Esophagus (tissue), 2 donors: ENCODE results near the gene MAN1A1. TPM values are rescaled to one million over a fixed set of nuclear protein-coding genes. Genes with fewer than 3 reads are reported as not detected.

Experiments
- H3K27ac ChIP-seq, 2 donors: one replicate each; pipeline ENCODE4 v1.5.1; 2013; ENCODE audit warnings: low read depth in 2 of 2, mild to moderate bottlenecking in 2 of 2, inconsistent platforms in 1 of 2, low read length in 1 of 2, moderate library complexity in 1 of 2
- H3K27me3 ChIP-seq, 2 donors: one replicate each; pipeline ENCODE4 v1.6.1; 2013; ENCODE audit warnings: low read length in 2 of 2, control low read depth in 1 of 2, mild to moderate bottlenecking in 1 of 2; ENCODE audit not compliant: insufficient read depth in 2 of 2, control insufficient read depth in 1 of 2
- H3K36me3 ChIP-seq, 2 donors: one replicate each; pipeline ENCODE4 v1.6.1; 2013; ENCODE audit warnings: low read length in 1 of 2; ENCODE audit not compliant: control insufficient read depth in 2 of 2, insufficient read depth in 2 of 2
- H3K4me1 ChIP-seq, 2 donors: one replicate each; pipeline ENCODE4 v1.6.1; 2013; ENCODE audit warnings: low read length in 1 of 2; ENCODE audit not compliant: control insufficient read depth in 2 of 2, insufficient read depth in 2 of 2
- H3K4me3 ChIP-seq, 2 donors: one replicate each; pipeline ENCODE4 v1.5.1; 2013; ENCODE audit warnings: low read length in 2 of 2, mild to moderate bottlenecking in 2 of 2, low read depth in 1 of 2, moderate library complexity in 1 of 2
- H3K9me3 ChIP-seq, 2 donors: one replicate each; pipeline ENCODE4 v1.6.1; 2013; ENCODE audit warnings: mild to moderate bottlenecking in 2 of 2, low read depth in 1 of 2, low read length in 1 of 2, moderate library complexity in 1 of 2; ENCODE audit not compliant: control insufficient read depth in 2 of 2, insufficient read depth in 1 of 2
- WGBS, 2 donors: extraction: QIAGEN DNeasy Blood & Tissue Kit; methylation state at CpG; one replicate each; pipeline ENCODE4 v1.1.7; 2013; 5-methylcytosine and 5-hydroxymethylcytosine counted together
- polyA plus RNA-seq, 2 donors: library from polyadenylated mRNA; stranded (reverse); fragments of 200-250 nt; gene quantifications; one replicate each; pipeline ENCODE4 v1.2.3, GENCODE V29; 2013
- donor health status: healthy with polysubstance abuse.
- donor health status: Bipolar disorder and iron deficiency.

Gene MAN1A1
- polyA plus RNA-seq, 2 donors, result 2.0 to 5.3 TPM

DNA sequence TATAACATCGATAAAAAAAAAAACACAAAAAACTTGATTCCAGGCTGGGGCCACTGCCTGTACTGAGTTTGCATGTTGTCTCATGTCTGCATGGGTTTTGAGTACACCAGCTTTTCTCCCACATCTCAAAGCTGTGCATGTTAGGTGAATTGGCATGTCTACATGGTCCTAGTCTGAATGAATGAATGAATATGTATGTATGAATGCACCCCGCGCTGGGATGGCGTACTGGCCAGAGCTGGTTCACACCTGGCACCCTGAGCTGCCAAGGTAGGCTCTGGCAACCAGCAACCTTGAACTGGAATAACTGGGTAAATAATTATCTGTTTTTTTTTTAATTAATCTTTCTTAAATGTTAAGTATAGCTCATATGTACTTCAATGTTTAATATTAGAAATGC, 131.0 kb downstream of the MAN1A1 start:
- Histone ChIP-seq H3K36me3 (no peaks in the 10 kb centered on the region), H3K27me3 (no peaks in the 10 kb centered on the region), H3K4me3 (no peak overlapping the region), H3K9me3 (no peaks in the 10 kb centered on the region), H3K4me1 (no peaks in the 10 kb centered on the region), H3K27ac (no peak overlapping the region)
- 54 to 59% methylated on average over 4 of the region's 4 CpGs for WGBS, 2 donors

DNA sequence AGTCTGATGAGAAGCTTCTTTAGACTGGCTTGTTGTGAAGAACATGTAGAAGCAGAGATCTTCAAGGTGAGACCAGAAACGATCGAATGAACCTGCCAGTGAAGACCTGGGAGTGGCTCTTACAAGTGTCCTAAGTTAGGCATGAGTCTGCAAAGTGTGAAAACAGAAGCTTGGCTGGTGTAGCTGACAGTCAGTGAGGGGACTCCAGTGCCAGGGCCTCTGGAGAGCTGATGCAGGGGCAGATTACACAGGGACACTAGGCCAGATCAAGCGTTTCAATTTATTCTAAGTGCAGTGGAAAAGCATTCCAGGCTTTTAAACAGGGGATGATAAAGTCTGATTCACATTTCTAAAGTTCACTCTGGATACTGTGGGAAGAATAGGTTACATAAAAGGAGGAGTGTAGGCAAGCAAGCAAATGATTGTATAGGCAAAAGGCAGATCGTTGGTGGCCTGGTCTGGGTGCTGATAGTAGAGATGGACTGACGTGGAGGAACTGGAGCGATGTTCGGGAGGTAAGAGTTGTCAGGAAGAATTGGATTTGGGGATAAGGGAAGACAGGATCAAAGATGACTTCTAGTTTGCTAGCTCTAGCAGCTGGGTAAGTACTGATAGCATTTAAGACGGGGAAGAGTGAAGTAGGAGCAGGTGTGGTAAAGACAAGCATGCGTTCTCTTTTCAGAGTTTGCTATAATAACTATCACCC, 133.5 kb downstream of the MAN1A1 start:
- Histone ChIP-seq H3K4me3 (no peak overlapping the region), H3K27ac (no peak overlapping the region)
- 88 to 91% methylated on average over 9 of the region's 9 CpGs for WGBS, 2 donors

GRCh38 chr6:119215309-119215708, 134.3 kb downstream of the MAN1A1 start:
- Histone ChIP-seq H3K4me1 (no peaks in the 10 kb centered on the region), H3K9me3 (no peaks in the 10 kb centered on the region), H3K4me3 (no peak overlapping the region), H3K27me3 (no peaks in the 10 kb centered on the region), H3K36me3 (no peaks in the 10 kb centered on the region), H3K27ac (no peak overlapping the region)
- 47 to 58% methylated on average over 1 of the region's 1 CpG for WGBS, 2 donors

More for the DNA sequence above, 133.5 kb downstream of the MAN1A1 start:
- Histone ChIP-seq H3K9me3 (no peaks in the 10 kb centered on the region), H3K36me3 (no peaks in the 10 kb centered on the region), H3K4me1 (no peaks in the 10 kb centered on the region), H3K27me3 (no peaks in the 10 kb centered on the region)

DNA sequence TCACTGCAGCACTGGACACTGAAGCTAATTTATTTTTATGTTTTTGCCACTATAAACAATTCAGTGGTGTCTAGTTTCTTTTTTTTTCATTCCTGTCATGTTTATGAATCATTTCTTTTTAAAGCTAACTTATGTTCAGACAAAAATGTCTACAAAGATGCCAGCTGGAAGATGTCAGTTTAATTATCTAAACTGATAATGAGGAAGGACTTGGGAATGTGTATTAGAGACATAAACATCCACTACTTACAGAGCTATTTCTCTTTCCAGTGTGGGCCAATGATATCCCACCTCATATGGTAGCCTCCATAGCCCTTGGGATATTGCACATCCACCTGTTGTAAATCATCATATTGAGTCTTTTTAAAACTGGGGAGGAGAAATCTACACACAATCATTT, 139.0 kb downstream of the MAN1A1 start:
- Histone ChIP-seq H3K27ac (no peak overlapping the region), H3K4me3 (no peak overlapping the region), H3K9me3 (no peaks in the 10 kb centered on the region), H3K4me1 (no peaks in the 10 kb centered on the region), H3K27me3 (no peaks in the 10 kb centered on the region), H3K36me3 (no peaks in the 10 kb centered on the region)

DNA sequence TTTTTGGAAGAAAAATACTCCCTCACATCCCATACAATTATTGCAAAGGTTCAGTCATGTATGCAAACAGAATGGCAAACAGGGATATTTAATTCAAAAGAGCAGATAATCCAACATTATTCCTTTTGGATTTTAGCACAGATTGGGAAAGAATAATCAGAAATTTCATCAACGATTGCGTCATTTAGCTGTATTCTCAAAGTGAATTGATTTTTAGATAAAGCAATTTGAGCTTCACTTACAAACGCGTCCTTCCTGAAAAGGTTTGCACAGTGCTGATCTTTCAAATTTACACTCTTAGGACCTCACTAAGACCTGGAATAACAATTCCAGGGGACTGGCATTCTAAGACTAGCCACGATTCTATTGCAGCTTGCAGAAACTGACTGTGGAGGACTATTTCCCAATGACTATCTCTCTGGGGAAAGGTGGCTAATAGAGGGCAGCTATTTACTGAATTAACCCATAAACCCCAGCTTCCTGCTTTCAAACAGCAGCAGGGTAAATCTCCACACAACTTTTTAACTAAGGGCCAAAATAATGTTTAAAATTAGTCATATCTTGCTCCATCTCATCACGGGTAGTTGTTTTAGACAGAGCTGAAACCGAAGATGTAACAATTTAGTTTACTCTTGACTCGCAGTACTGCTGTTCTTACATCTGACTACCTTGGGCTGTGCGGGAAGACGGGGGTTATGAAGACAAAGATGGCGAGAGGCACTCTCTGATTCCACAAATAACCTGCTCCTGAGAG, 139.9 kb downstream of the MAN1A1 start:
- H3K27me3 ChIP-seq, result no peaks in the 10 kb centered on the region
- 65 to 79% methylated on average over 11 of the region's 11 CpGs for WGBS, 2 donors
- H3K27ac ChIP-seq, result no peak overlapping the region
- no peak overlapping the region for H3K4me3 ChIP-seq
- H3K36me3 ChIP-seq, result no peaks in the 10 kb centered on the region
- H3K4me1 ChIP-seq, result no peaks in the 10 kb centered on the region
- H3K9me3 ChIP-seq, result no peaks in the 10 kb centered on the region

GRCh38 chr6:119207971-119208725, 141.4 kb downstream of the MAN1A1 start:
- Histone ChIP-seq H3K4me3 (no peak overlapping the region), H3K27ac (no peak overlapping the region), H3K27me3 (no peaks in the 10 kb centered on the region), H3K36me3 (peaks cover 0 to 3% of the 10 kb centered on the region in 2 donors), H3K4me1 (no peaks in the 10 kb centered on the region), H3K9me3 (no peaks in the 10 kb centered on the region)
- WGBS, 2 donors, result 54 to 64% methylated on average over 2 of the region's 2 CpGs

DNA sequence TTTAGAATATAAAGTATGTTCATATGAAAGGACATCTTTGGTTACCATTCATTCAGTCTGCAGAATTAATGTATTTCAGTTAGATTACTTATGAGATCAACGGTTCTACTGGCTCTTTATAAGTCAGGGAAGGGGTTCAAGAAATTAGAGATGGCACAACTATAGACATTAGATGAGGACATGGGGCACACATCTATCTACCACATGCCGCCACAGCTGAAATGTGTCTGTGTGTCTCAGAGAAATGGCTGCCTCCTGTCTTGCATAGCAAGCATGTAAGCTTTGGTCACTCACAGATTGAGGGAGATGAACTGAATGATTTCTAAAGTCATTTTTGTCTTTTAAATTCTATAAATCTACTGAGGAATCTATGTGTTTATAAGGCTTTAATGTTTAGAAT, 142.2 kb downstream of the MAN1A1 start:
- H3K27ac ChIP-seq, result no peak overlapping the region
- no peaks in the 10 kb centered on the region for H3K4me1 ChIP-seq
- H3K27me3 ChIP-seq, result no peaks in the 10 kb centered on the region
- H3K36me3 ChIP-seq, result peaks cover 0 to 8% of the 10 kb centered on the region in 2 donors
- no peak overlapping the region for H3K4me3 ChIP-seq
- no peaks in the 10 kb centered on the region for H3K9me3 ChIP-seq
- 94 to 96% methylated on average over 2 of the region's 2 CpGs for WGBS, 2 donors

GRCh38 chr6:119205911-119206618, 143.5 kb downstream of the MAN1A1 start:
- WGBS, 2 donors, result 79 to 83% methylated on average over 7 of the region's 7 CpGs
- no peaks in the 10 kb centered on the region for H3K9me3 ChIP-seq

DNA sequence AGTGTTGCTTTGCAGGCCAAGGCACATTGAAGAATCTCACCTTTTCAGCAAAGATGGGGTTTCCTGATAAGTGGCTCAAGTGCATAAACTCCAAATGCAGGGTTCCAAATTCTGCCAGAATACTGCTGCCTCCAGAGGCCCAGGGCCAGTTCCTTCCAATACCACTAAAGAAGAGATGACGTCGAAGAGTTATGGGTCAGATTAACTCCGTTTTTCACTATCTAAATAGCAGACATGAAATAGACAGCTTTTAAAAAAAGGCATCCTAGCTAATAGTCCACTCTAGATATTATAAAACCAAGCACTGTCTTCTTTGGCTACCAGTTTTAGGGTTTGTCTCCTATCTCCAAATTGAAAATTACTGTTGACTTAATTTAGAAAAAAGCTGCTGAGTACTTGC, 144.8 kb downstream of the MAN1A1 start:
- H3K36me3 ChIP-seq, result peaks cover 0 to 8% of the 10 kb centered on the region in 2 donors
- no peaks in the 10 kb centered on the region for H3K27me3 ChIP-seq
- WGBS, 2 donors, result 88 to 92% methylated on average over 3 of the region's 3 CpGs

More at GRCh38 chr6:119205911-119206618, 143.5 kb downstream of the MAN1A1 start:
- Histone ChIP-seq H3K36me3 (peaks cover 0 to 8% of the 10 kb centered on the region in 2 donors), H3K27ac (no peak overlapping the region), H3K27me3 (no peaks in the 10 kb centered on the region), H3K4me3 (no peak overlapping the region), H3K4me1 (no peaks in the 10 kb centered on the region)

More for the DNA sequence above, 144.8 kb downstream of the MAN1A1 start:
- Histone ChIP-seq H3K9me3 (no peaks in the 10 kb centered on the region), H3K4me3 (no peak overlapping the region), H3K27ac (no peak overlapping the region), H3K4me1 (no peaks in the 10 kb centered on the region)
